HL-60 (cell line): ENCODE results near the gene ALG8.

ENCODE experiments used
- DNase-seq, 2 experiments: peaks; one replicate each; pipeline ENCODE4 v3.0.0-alpha.2; 2010 to 2020; ENCODE audit warnings: low read depth in 1 of 2, low spot score in 1 of 2
- H3K27ac ChIP-seq: fragments of 250-450 bp; sonication (Bioruptor Pico); replicated peaks from 2 replicates; pipeline ENCODE4 v1.5.1; 2020; ENCODE audit warnings: mild to moderate bottlenecking, moderate library complexity
- H3K27me3 ChIP-seq: fragments of 250-450 bp; sonication (Bioruptor Pico); 2 replicates; pipeline ENCODE4 v1.5.1; 2021; ENCODE audit warnings: mild to moderate bottlenecking, moderate library complexity; ENCODE audit not compliant: insufficient read depth, poor library complexity, severe bottlenecking
- H3K4me3 ChIP-seq: replicated peaks from 2 replicates; pipeline ENCODE4 v1.5.1; 2011; ENCODE audit warnings: mild to moderate bottlenecking, control low read depth, low read length; ENCODE audit not compliant: insufficient read depth
- GABPA ChIP-seq: IDR thresholded peaks from 2 replicates; pipeline ENCODE4 v1.6.1; 2012; ENCODE audit warnings: low read depth
- POLR2AphosphoS5 ChIP-seq: IDR thresholded peaks from 2 replicates; pipeline ENCODE4 v1.6.1; 2012; ENCODE audit warnings: low read depth
- SPI1 ChIP-seq: IDR thresholded peaks from 2 replicates; pipeline ENCODE4 v1.6.1; 2012; ENCODE audit warnings: low read depth, mild to moderate bottlenecking, borderline replicate concordance
- TF ChIP-seq, protein P1 (sequence below): IDR thresholded peaks from one replicate; pipeline ENCODE4 v1.5.1; 2011; ENCODE audit warnings: low read length, control low read depth, inconsistent platforms; ENCODE audit not compliant: insufficient read depth
- TF ChIP-seq, protein P2 (sequence below): IDR thresholded peaks from 2 replicates; pipeline ENCODE4 v1.6.1; 2012; ENCODE audit warnings: low read depth; ENCODE audit not compliant: insufficient replicate concordance

The ALG8 gene

DNA sequence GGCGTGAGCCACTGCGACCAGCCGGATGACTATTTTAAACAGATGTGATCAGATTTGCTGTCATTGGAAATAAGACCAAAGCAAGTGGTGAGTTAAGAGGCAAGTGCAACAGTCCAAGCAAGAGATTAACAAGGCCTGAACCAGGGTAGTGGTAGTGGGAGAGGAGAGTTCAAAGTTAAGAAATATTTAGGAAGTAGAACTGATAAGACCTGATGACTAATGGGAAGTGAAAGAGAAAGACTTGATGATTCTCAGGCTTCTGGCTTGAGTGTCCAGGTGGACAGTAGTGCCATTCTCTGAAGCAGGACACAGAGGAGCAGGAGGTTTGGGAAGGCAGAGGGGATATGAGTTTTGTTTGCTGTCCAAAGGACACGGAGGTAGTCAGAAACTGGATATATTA lies 67.0 kb downstream of the ALG8 start:
- no peak overlapping the region for H3K4me3 ChIP-seq
- DNase-seq = no peak
- no peak overlapping the region for H3K27ac ChIP-seq
- no peaks in the 10 kb centered on the region for H3K27me3 ChIP-seq
- TF ChIP-seq, protein P1, sequence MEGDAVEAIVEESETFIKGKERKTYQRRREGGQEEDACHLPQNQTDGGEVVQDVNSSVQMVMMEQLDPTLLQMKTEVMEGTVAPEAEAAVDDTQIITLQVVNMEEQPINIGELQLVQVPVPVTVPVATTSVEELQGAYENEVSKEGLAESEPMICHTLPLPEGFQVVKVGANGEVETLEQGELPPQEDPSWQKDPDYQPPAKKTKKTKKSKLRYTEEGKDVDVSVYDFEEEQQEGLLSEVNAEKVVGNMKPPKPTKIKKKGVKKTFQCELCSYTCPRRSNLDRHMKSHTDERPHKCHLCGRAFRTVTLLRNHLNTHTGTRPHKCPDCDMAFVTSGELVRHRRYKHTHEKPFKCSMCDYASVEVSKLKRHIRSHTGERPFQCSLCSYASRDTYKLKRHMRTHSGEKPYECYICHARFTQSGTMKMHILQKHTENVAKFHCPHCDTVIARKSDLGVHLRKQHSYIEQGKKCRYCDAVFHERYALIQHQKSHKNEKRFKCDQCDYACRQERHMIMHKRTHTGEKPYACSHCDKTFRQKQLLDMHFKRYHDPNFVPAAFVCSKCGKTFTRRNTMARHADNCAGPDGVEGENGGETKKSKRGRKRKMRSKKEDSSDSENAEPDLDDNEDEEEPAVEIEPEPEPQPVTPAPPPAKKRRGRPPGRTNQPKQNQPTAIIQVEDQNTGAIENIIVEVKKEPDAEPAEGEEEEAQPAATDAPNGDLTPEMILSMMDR = no peak
- TF ChIP-seq, protein P2, sequence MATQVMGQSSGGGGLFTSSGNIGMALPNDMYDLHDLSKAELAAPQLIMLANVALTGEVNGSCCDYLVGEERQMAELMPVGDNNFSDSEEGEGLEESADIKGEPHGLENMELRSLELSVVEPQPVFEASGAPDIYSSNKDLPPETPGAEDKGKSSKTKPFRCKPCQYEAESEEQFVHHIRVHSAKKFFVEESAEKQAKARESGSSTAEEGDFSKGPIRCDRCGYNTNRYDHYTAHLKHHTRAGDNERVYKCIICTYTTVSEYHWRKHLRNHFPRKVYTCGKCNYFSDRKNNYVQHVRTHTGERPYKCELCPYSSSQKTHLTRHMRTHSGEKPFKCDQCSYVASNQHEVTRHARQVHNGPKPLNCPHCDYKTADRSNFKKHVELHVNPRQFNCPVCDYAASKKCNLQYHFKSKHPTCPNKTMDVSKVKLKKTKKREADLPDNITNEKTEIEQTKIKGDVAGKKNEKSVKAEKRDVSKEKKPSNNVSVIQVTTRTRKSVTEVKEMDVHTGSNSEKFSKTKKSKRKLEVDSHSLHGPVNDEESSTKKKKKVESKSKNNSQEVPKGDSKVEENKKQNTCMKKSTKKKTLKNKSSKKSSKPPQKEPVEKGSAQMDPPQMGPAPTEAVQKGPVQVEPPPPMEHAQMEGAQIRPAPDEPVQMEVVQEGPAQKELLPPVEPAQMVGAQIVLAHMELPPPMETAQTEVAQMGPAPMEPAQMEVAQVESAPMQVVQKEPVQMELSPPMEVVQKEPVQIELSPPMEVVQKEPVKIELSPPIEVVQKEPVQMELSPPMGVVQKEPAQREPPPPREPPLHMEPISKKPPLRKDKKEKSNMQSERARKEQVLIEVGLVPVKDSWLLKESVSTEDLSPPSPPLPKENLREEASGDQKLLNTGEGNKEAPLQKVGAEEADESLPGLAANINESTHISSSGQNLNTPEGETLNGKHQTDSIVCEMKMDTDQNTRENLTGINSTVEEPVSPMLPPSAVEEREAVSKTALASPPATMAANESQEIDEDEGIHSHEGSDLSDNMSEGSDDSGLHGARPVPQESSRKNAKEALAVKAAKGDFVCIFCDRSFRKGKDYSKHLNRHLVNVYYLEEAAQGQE = no peak
- TF ChIP-seq SPI1 (no peak), POLR2AphosphoS5 (no peak), GABPA (no peak)

DNA sequence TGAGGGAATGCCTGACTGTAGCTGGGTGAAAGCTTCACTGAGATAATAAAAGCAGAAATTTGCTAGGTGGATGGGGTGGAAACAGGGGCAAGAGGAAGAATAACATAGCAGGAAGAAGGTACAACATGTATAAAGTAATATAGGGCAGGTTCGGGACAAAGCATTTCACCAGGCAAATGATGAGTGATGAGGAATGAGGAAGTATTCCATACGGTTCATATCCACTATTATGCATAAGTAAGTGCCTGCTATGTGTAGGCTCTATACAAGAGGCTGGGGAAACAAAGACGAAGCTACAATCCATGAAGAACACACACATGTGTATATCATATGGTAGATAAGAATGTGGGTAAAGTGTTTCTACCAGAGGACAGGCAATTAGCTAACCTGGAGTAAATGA lies 67.7 kb downstream of the ALG8 start:
- H3K27ac ChIP-seq = no peak overlapping the region
- H3K27me3 ChIP-seq = no peaks in the 10 kb centered on the region
- DNase-seq = no peak
- TF ChIP-seq, protein P2 = no peak
- TF ChIP-seq POLR2AphosphoS5 (no peak), GABPA (no peak), SPI1 (no peak)
- TF ChIP-seq, protein P1 = no peak
- H3K4me3 ChIP-seq = no peak overlapping the region

DNA sequence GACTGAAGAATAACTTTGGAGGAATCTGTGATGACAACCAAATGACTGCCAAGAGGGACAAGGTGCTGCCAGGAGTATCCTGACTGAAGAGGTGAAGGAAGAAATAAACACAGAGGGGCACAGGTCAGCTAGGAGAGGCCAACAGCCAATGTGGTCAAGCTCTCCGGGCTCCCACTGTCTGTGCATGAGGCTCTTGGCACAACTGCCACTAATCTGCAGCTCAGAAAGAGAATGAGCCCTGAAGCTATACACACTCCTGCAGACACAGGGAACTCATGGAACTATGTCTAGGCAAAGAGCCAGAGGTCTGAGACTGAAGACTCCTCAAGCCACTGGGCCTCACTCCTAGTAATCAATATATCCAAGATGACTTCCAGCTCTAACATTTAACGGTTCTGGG lies 68.8 kb downstream of the ALG8 start:
- DNase-seq = no peak
- Histone ChIP-seq H3K27me3 (no peaks in the 10 kb centered on the region), H3K27ac (no peak overlapping the region), H3K4me3 (no peak overlapping the region)
- TF ChIP-seq, protein P2 = no peak
- TF ChIP-seq SPI1 (no peak), POLR2AphosphoS5 (no peak), GABPA (no peak)
- TF ChIP-seq, protein P1 = no peak
